SK-N-SH (cell line): ENCODE data around the gene AZU1. TPM values are rescaled to one million over a fixed set of nuclear protein-coding genes. Genes with fewer than 3 reads are reported as not detected.

ENCODE experiments used
- CTCF ChIA-PET: fragments of 300-600, 350-600 bp; formaldehyde crosslinking; extraction: SDS; loops from one replicate; lab custom pipeline; 2021; lab: Yijun Ruan, JAX
- POLR2A ChIA-PET: fragments of 350-600 bp; sonication (Branson Sonifier 250); formaldehyde crosslinking; extraction: SDS; loops from one replicate; lab custom pipeline; 2020; ENCODE audit warnings: antibody characterized with exemption, inconsistent platforms; lab: Yijun Ruan, JAX
- DNase-seq: peaks from one replicate; pipeline ENCODE4 v3.0.0; 2012
- H2AFZ ChIP-seq: fragments of 200-600 bp; sonication (generic); 2 replicates; pipeline ENCODE4 v1.8.1; 2016; ENCODE audit warnings: antibody characterized with exemption, mild to moderate bottlenecking, low read depth
- H3F3A ChIP-seq: fragments of 200-600 bp; sonication (generic); replicated peaks from 2 replicates; pipeline ENCODE3; 2016; ENCODE audit warnings: antibody characterized with exemption, mild to moderate bottlenecking; ENCODE audit not compliant: insufficient read depth
- H3K27ac ChIP-seq, 2 experiments: fragments of 200-500 bp in 1 of 2; fragments of 200-600 bp in 1 of 2; sonication (Bioruptor generic) in 1 of 2; sonication (generic), shearing (Covaris generic) in 1 of 2; 2 replicates each; pipeline versions ENCODE4 v1.5.1 to v1.6.1; 2014 to 2016; ENCODE audit warnings: low read depth in 2 of 2, inconsistent platforms in 1 of 2, low read length in 1 of 2, mild to moderate bottlenecking in 1 of 2, mixed read lengths in 1 of 2
- H3K27me3 ChIP-seq: fragments of 200-600 bp; sonication (generic), shearing (Covaris generic); 2 replicates; pipeline ENCODE4 v1.6.1; 2016; ENCODE audit warnings: mixed run types; ENCODE audit not compliant: insufficient read depth
- H3K36me3 ChIP-seq, 2 experiments: fragments of 200-500 bp in 1 of 2; fragments of 200-600 bp in 1 of 2; sonication (Bioruptor generic) in 1 of 2; sonication (generic) in 1 of 2; replicated peaks in 1 of 2; 2 replicates each; pipeline versions ENCODE3 to v1.5.1; 2014 to 2016; ENCODE audit warnings: low read length in 1 of 2, mild to moderate bottlenecking in 1 of 2; ENCODE audit not compliant: insufficient read depth in 2 of 2, control insufficient read depth in 1 of 2
- H3K4me1 ChIP-seq, 2 experiments: fragments of 200-500 bp in 1 of 2; fragments of 200-600 bp in 1 of 2; sonication (Bioruptor generic) in 1 of 2; sonication (generic), shearing (Covaris generic) in 1 of 2; 2 replicates each; pipeline versions ENCODE4 v1.5.1 to v1.6.1; 2014 to 2016; ENCODE audit warnings: low read depth in 1 of 2, low read length in 1 of 2, mixed run types in 1 of 2; ENCODE audit not compliant: insufficient read depth in 2 of 2, control insufficient read depth in 1 of 2
- H3K4me2 ChIP-seq: fragments of 200-600 bp; sonication (generic), shearing (Covaris generic); 2 replicates; pipeline ENCODE4 v1.6.1; 2017; ENCODE audit warnings: mixed run types
- H3K4me3 ChIP-seq, 2 experiments: fragments of 200-500 bp in 1 of 2; fragments of 200-600 bp in 1 of 2; sonication (Bioruptor generic) in 1 of 2; sonication (generic), shearing (Covaris generic) in 1 of 2; 2 replicates each; pipeline versions ENCODE4 v1.5.1 to v1.8.1; 2014 to 2016; ENCODE audit warnings: low read depth in 2 of 2, inconsistent platforms in 1 of 2, low read length in 1 of 2, mild to moderate bottlenecking in 1 of 2, mixed read lengths in 1 of 2, moderate library complexity in 1 of 2
- H3K79me2 ChIP-seq: fragments of 200-600 bp; sonication (generic); 2 replicates; pipeline ENCODE4 v1.8.1; 2017; ENCODE audit warnings: mild to moderate bottlenecking; ENCODE audit not compliant: insufficient read depth
- H3K9ac ChIP-seq: fragments of 200-600 bp; sonication (generic); 2 replicates; pipeline ENCODE4 v1.6.1; 2017; ENCODE audit warnings: mixed run types
- H3K9me2 ChIP-seq: fragments of 200-600 bp; sonication (generic); 2 replicates; pipeline ENCODE4 v1.6.1; 2017; ENCODE audit warnings: mixed run types
- H3K9me3 ChIP-seq: fragments of 200-600 bp; sonication (generic); 2 replicates; pipeline ENCODE4 v1.6.1; 2017; ENCODE audit warnings: mixed run types, mild to moderate bottlenecking, moderate library complexity
- H4K20me1 ChIP-seq: fragments of 200-600 bp; sonication (generic); 2 replicates; pipeline ENCODE4 v1.6.1; 2017; ENCODE audit warnings: mild to moderate bottlenecking, mixed run types; ENCODE audit not compliant: insufficient read depth
- EP300 ChIP-seq, 2 experiments: IDR thresholded peaks; 2 replicates each; pipeline versions ENCODE4 v1.4.0 to v1.6.1; 2012; ENCODE audit warnings: borderline replicate concordance in 1 of 2, low read depth in 1 of 2, low read length in 1 of 2
- FOSL2 ChIP-seq: IDR thresholded peaks from 2 replicates; pipeline ENCODE4 v1.4.0; 2012; ENCODE audit warnings: low read depth, mild to moderate bottlenecking, moderate library complexity, borderline replicate concordance
- FOXJ3 ChIP-seq: sonication (generic); formaldehyde crosslinking; IDR thresholded peaks from 2 replicates; pipeline ENCODE4 v1.5.1; 2020; ENCODE audit warnings: mild to moderate bottlenecking, missing genetic modification reagents
- FOXM1 ChIP-seq: IDR thresholded peaks from 2 replicates; pipeline ENCODE4 v1.4.0; 2012; ENCODE audit warnings: low read depth, mild to moderate bottlenecking
- GABPA ChIP-seq: IDR thresholded peaks from 2 replicates; pipeline ENCODE4 v1.4.0; 2012; ENCODE audit warnings: low read depth, mild to moderate bottlenecking
- MAX ChIP-seq: IDR thresholded peaks from 2 replicates; pipeline ENCODE4 v1.4.0; 2012; ENCODE audit warnings: low read depth
- NFIC ChIP-seq: IDR thresholded peaks from 2 replicates; pipeline ENCODE4 v1.4.0; 2012; ENCODE audit warnings: borderline replicate concordance
- NRF1 ChIP-seq: IDR thresholded peaks from 2 replicates; pipeline ENCODE4 v1.6.1; 2012; ENCODE audit warnings: low read depth, mild to moderate bottlenecking, low read length
- POLR2AphosphoS5 ChIP-seq: IDR thresholded peaks from 2 replicates; pipeline ENCODE4 v1.6.1; 2012; ENCODE audit warnings: low read depth, low read length
- RFX5 ChIP-seq: IDR thresholded peaks from 2 replicates; pipeline ENCODE4 v1.6.1; 2012; ENCODE audit warnings: mild to moderate bottlenecking, improper control_type of control experiment, low read length
- WGBS: methylation state at CpG from one replicate; pipeline ENCODE4 v1.1.6; 2017; ENCODE audit warnings: low lambda C conversion rate; 5-methylcytosine and 5-hydroxymethylcytosine counted together
- polyA plus RNA-seq, 3 experiments: library from polyadenylated mRNA; depleted of rRNA; stranded (reverse); fragments of >200 nt; gene quantifications; 2 replicates each; pipeline ENCODE4 v1.2.3, GENCODE V29; 2012
- TF ChIP-seq, protein P1 (sequence below): IDR thresholded peaks from 2 replicates; pipeline ENCODE4 v1.4.0; 2012; ENCODE audit warnings: low read depth, borderline replicate concordance
- TF ChIP-seq, protein P2 (sequence below): fragments of 150-350 bp; IDR thresholded peaks from 2 replicates; pipeline ENCODE4 v1.6.1; 2016; ENCODE audit warnings: mild to moderate bottlenecking, low read depth, low read length
- TF ChIP-seq, protein P3 (sequence below): fragments of 150-350 bp; IDR thresholded peaks from 2 replicates; pipeline ENCODE4 v1.6.1; 2017; ENCODE audit warnings: antibody characterized with exemption, low read length, low read depth, borderline replicate concordance

AZU1 gene
- polyA plus RNA-seq, 1 of the 3 experiments (the other 2 are of a cell fraction): 0.15 TPM

- Histone ChIP-seq H2AFZ (no peak overlapping the region), H3K9me3 (no peaks in the 10 kb centered on the region), H3K27ac (no peak overlapping the region), H3K36me3 (peaks cover 0 to 27% of the 10 kb centered on the region in 2 experiments), H3K9me2 (no peaks in the 10 kb centered on the region), H3K4me3 (no peak overlapping the region), H3K4me1 (peaks cover 4 to 16% of the 10 kb centered on the region in 2 experiments; a peak in 2 of 4 replicates), H3K9ac (no peak overlapping the region), H3K27me3 (no peaks in the 10 kb centered on the region), H3K79me2 (no peaks in the 10 kb centered on the region), H4K20me1 (no peaks in the 10 kb centered on the region), H3K4me2 (no peak overlapping the region), H3F3A (peaks cover 24% of the 10 kb centered on the region)
- 97% methylated on average over 26 of the region's 39 CpGs for WGBS
- no peak for DNase-seq
- TF ChIP-seq GABPA: no peak
- no peak for TF ChIP-seq NRF1
- TF ChIP-seq POLR2AphosphoS5: no peak
- no peak for TF ChIP-seq FOXJ3 (CRISPR knock-in tag)
- TF ChIP-seq FOSL2: no peak
- ChIA-PET CTCF (interaction anchor here (1.0 kb wide), 1 partner anchor 114 kb away, joined by 3 read pairs; no protein-coding TSS in a partner anchor), POLR2A (no interaction called here)
Measured at GRCh38 chr19:867855-868457, 40.3 kb downstream of the AZU1 start.

- Histone ChIP-seq H3K4me1 (peaks cover 4 to 16% of the 10 kb centered on the region in 2 experiments; a peak in 2 of 4 replicates), H3K9me3 (no peaks in the 10 kb centered on the region)
- 91% methylated on average over 21 of the region's 34 CpGs for WGBS
Measured at GRCh38 chr19:868458-869244, 41.0 kb downstream of the AZU1 start.

More at GRCh38 chr19:868458-869244, 41.0 kb downstream of the AZU1 start:
- no peaks in the 10 kb centered on the region for H3K27me3 ChIP-seq
- H4K20me1 ChIP-seq: no peaks in the 10 kb centered on the region
- no peak for DNase-seq
- H3K9me2 ChIP-seq: no peaks in the 10 kb centered on the region
- POLR2A ChIA-PET: no interaction called here
- CTCF ChIA-PET: interaction anchor here (1.0 kb wide), 1 partner anchor 113 kb away, joined by 3 read pairs; no protein-coding TSS in a partner anchor
- no peaks in the 10 kb centered on the region for H3K79me2 ChIP-seq
- TF ChIP-seq FOXM1 (no peak), POLR2AphosphoS5 (no peak), MAX (no peak), NFIC (no peak), RFX5 (no peak), EP300 (IDR thresholded peaks at IDR 0.05; ENCODE audit: borderline replicate concordance in 1 of 2, low read depth in 1 of 2, low read length in 1 of 2) (no peak), NRF1 (no peak)
- TF ChIP-seq, protein P1, sequence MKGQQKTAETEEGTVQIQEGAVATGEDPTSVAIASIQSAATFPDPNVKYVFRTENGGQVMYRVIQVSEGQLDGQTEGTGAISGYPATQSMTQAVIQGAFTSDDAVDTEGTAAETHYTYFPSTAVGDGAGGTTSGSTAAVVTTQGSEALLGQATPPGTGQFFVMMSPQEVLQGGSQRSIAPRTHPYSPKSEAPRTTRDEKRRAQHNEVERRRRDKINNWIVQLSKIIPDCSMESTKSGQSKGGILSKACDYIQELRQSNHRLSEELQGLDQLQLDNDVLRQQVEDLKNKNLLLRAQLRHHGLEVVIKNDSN: no peak
- TF ChIP-seq, protein P2, sequence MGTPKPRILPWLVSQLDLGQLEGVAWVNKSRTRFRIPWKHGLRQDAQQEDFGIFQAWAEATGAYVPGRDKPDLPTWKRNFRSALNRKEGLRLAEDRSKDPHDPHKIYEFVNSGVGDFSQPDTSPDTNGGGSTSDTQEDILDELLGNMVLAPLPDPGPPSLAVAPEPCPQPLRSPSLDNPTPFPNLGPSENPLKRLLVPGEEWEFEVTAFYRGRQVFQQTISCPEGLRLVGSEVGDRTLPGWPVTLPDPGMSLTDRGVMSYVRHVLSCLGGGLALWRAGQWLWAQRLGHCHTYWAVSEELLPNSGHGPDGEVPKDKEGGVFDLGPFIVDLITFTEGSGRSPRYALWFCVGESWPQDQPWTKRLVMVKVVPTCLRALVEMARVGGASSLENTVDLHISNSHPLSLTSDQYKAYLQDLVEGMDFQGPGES: no peak
- TF ChIP-seq, protein P3, sequence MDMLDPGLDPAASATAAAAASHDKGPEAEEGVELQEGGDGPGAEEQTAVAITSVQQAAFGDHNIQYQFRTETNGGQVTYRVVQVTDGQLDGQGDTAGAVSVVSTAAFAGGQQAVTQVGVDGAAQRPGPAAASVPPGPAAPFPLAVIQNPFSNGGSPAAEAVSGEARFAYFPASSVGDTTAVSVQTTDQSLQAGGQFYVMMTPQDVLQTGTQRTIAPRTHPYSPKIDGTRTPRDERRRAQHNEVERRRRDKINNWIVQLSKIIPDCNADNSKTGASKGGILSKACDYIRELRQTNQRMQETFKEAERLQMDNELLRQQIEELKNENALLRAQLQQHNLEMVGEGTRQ: no peak
- H3K36me3 ChIP-seq: peaks cover 0 to 30% of the 10 kb centered on the region in 2 experiments
- no peak overlapping the region for H3K4me3 ChIP-seq
- peaks cover 20% of the 10 kb centered on the region for H3F3A ChIP-seq
- H3K9ac ChIP-seq: no peak overlapping the region
- no peak overlapping the region for H3K4me2 ChIP-seq
- peak overlapping the region in 1 of 2 experiments; percentile 67; a peak in 1 of 4 replicates for H3K27ac ChIP-seq
- H2AFZ ChIP-seq: no peak overlapping the region
